A549 (cell line): ENCODE measurements around the gene SCART1.

Experiments used
- CBX2 ChIP-seq: fragments of 200-600 bp; sonication (generic); IDR thresholded peaks from 2 replicates; pipeline ENCODE4 v1.6.1; 2016; ENCODE audit warnings: low read depth, mild to moderate bottlenecking, borderline replicate concordance
- CHD2 ChIP-seq: fragments of 150-350 bp; IDR thresholded peaks from 2 replicates; pipeline ENCODE4 v1.6.1; 2014; ENCODE audit warnings: low read length; ENCODE audit not compliant: partially characterized antibody
- CTCF ChIP-seq: fragments of >200 bp; sonication (Bioruptor Twin); formaldehyde crosslinking; IDR thresholded peaks from 3 replicates; pipeline ENCODE4 v1.5.1; 2016
- ESRRA ChIP-seq: fragments of 150-350 bp; IDR thresholded peaks from 2 replicates; pipeline ENCODE4 v1.6.1; 2014; ENCODE audit warnings: mild to moderate bottlenecking, low read length, borderline replicate concordance
- FOXS1 ChIP-seq: fragments of 250-450 bp; sonication (Bioruptor Pico); IDR thresholded peaks from 2 replicates; pipeline ENCODE4 v1.5.0; 2020; ENCODE audit warnings: mild to moderate bottlenecking, moderate library complexity
- JUN ChIP-seq, 2 experiments: fragments of >200 bp; sonication (Bioruptor Twin); formaldehyde crosslinking; IDR thresholded peaks; 2 replicates in 1 of 2; 3 replicates in 1 of 2; pipeline ENCODE4 v1.6.1; 2016 to 2017
- KDM1A ChIP-seq: fragments of 200-600 bp; sonication (generic); IDR thresholded peaks from 2 replicates; pipeline ENCODE4 v1.6.1; 2016; ENCODE audit warnings: low read depth, mild to moderate bottlenecking
- MAX ChIP-seq: IDR thresholded peaks from 2 replicates; pipeline ENCODE4 v1.6.1; 2012
- MAZ ChIP-seq: fragments of 150-350 bp; IDR thresholded peaks from 2 replicates; pipeline ENCODE4 v1.6.1; 2014; ENCODE audit warnings: antibody characterized with exemption, low read depth, low read length, borderline replicate concordance
- NFE2L2 ChIP-seq: fragments of 150-350 bp; conservative IDR thresholded peaks from 2 replicates; pipeline ENCODE4 v1.6.1; 2014; ENCODE audit warnings: low read length
- POLR2A ChIP-seq: IDR thresholded peaks from 2 replicates; pipeline ENCODE4 v1.6.1; 2012; ENCODE audit warnings: mild to moderate bottlenecking, low read length
- ZSCAN20 ChIP-seq: fragments of 250-450 bp; sonication (Bioruptor Pico); IDR thresholded peaks from 2 replicates; pipeline ENCODE4 v1.8.0; 2022; ENCODE audit warnings: mild to moderate bottlenecking, moderate library complexity
- TF ChIP-seq, protein P1 (sequence below): fragments of 200-600 bp; sonication (generic); IDR thresholded peaks from 2 replicates; pipeline ENCODE4 v1.6.1; 2016; ENCODE audit warnings: antibody characterized with exemption, mild to moderate bottlenecking, moderate library complexity

GRCh38 chr10:133412381-133412711, 41.4 kb upstream of the SCART1 start:
- no peak for TF ChIP-seq CTCF
- no peak for TF ChIP-seq CHD2
- no peak for TF ChIP-seq ZSCAN20
- TF ChIP-seq MAZ: no peak
- no peak for TF ChIP-seq NFE2L2
- no peak for TF ChIP-seq KDM1A
- no peak for TF ChIP-seq JUN (IDR thresholded peaks at IDR 0.05)
- TF ChIP-seq CBX2: no peak
- no peak for TF ChIP-seq MAX
- no peak for TF ChIP-seq POLR2A
- no peak for TF ChIP-seq FOXS1
- TF ChIP-seq ESRRA: no peak
- TF ChIP-seq, protein P1, sequence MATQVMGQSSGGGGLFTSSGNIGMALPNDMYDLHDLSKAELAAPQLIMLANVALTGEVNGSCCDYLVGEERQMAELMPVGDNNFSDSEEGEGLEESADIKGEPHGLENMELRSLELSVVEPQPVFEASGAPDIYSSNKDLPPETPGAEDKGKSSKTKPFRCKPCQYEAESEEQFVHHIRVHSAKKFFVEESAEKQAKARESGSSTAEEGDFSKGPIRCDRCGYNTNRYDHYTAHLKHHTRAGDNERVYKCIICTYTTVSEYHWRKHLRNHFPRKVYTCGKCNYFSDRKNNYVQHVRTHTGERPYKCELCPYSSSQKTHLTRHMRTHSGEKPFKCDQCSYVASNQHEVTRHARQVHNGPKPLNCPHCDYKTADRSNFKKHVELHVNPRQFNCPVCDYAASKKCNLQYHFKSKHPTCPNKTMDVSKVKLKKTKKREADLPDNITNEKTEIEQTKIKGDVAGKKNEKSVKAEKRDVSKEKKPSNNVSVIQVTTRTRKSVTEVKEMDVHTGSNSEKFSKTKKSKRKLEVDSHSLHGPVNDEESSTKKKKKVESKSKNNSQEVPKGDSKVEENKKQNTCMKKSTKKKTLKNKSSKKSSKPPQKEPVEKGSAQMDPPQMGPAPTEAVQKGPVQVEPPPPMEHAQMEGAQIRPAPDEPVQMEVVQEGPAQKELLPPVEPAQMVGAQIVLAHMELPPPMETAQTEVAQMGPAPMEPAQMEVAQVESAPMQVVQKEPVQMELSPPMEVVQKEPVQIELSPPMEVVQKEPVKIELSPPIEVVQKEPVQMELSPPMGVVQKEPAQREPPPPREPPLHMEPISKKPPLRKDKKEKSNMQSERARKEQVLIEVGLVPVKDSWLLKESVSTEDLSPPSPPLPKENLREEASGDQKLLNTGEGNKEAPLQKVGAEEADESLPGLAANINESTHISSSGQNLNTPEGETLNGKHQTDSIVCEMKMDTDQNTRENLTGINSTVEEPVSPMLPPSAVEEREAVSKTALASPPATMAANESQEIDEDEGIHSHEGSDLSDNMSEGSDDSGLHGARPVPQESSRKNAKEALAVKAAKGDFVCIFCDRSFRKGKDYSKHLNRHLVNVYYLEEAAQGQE: no peak
